Lower leg skin (tissue), 3 donors: Measurements from ENCODE around the gene MS4A12.
"Not testable (repeated sequence)": the region's sequence is repeated elsewhere in the genome, so short reads cannot be mapped to it uniquely, and the experiment has no call there.

Experiments used
- CTCF ChIP-seq, 3 donors: fragments of 450-650 bp; IDR thresholded peaks; one replicate each; pipeline ENCODE4 v1.5.1; 2016; ENCODE audit warnings: antibody characterized with exemption in 3 of 3, mild to moderate bottlenecking in 3 of 3, moderate library complexity in 2 of 3
- POLR2A ChIP-seq, 2 donors: fragments of 450-650 bp; IDR thresholded peaks; one replicate each; pipeline ENCODE4 v1.6.1; 2016 to 2017; ENCODE audit warnings: antibody characterized with exemption in 2 of 2, mild to moderate bottlenecking in 1 of 2, moderate library complexity in 1 of 2

DNA sequence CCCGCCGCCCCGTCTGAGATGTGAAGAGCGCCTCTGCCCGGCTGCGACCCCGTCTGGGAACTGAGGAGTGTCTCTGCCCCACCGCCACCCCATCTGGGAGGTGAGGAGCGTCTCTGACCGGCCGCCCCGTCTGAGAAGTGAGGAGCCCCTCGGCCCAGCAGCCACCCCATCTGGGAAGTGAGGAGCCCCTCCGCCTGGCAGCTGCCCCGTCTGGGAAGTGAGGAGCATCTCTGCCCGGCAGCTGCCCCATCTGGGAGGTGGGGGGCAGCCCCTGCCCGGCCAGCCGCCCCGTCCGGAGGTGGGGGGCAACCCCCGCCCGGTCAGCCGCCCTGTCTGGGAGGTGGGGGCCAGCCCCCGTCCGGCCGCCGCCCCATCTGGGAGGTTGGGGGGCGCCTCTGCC, 17.6 kb downstream of the MS4A12 start:
- not testable (repeated sequence) for TF ChIP-seq CTCF, POLR2A (IDR thresholded peaks at IDR 0.05)
